HepG2 (cell line): Measurements from ENCODE around the gene POGLUT3. TPM values are rescaled to one million over a fixed set of nuclear protein-coding genes. Genes with fewer than 3 reads are reported as not detected.

Experiments used
- MED1 ChIP-seq: sonication (generic); formaldehyde crosslinking; IDR thresholded peaks from 2 replicates; pipeline ENCODE4 v1.4.0; 2020; ENCODE audit warnings: missing genetic modification reagents
- MIER3 ChIP-seq: IDR thresholded peaks from 2 replicates; pipeline ENCODE4 v1.6.1; 2016; ENCODE audit warnings: missing compliant biosample characterization, borderline replicate concordance
- PATZ1 ChIP-seq: sonication (generic); formaldehyde crosslinking; IDR thresholded peaks from 2 replicates; pipeline ENCODE4 v1.4.0; 2020; ENCODE audit warnings: missing genetic modification reagents
- RBM22 ChIP-seq: fragments of 200-400 bp; formaldehyde crosslinking; optimal IDR thresholded peaks from 2 replicates; pipeline ENCODE3; 2017; ENCODE audit warnings: mild to moderate bottlenecking, low read length, moderate library complexity
- SAFB2 ChIP-seq: sonication (generic); formaldehyde crosslinking; IDR thresholded peaks from 2 replicates; pipeline ENCODE4 v1.5.1; 2020; ENCODE audit warnings: missing genetic modification reagents, low read depth, mild to moderate bottlenecking, borderline replicate concordance
- TEAD3 ChIP-seq: optimal IDR thresholded peaks from 2 replicates; pipeline ENCODE3; 2016; ENCODE audit warnings: borderline replicate concordance
- THAP9 ChIP-seq: sonication (generic); formaldehyde crosslinking; IDR thresholded peaks from 2 replicates; pipeline ENCODE4; 2020; ENCODE audit warnings: missing genetic modification reagents, mild to moderate bottlenecking, borderline replicate concordance
- ZBTB20 ChIP-seq: sonication (generic); formaldehyde crosslinking; IDR thresholded peaks from 2 replicates; pipeline ENCODE4 v1.8.1; 2023; ENCODE audit warnings: missing genetic modification reagents, low read depth, mild to moderate bottlenecking, borderline replicate concordance
- ZNF549 ChIP-seq: sonication (generic); formaldehyde crosslinking; IDR thresholded peaks from 2 replicates; pipeline ENCODE4 v1.5.0; 2020; ENCODE audit warnings: missing genetic modification reagents
- ZNF563 ChIP-seq: sonication (generic); formaldehyde crosslinking; IDR thresholded peaks from 2 replicates; pipeline ENCODE4 v1.8.0; 2022; ENCODE audit warnings: mild to moderate bottlenecking, moderate library complexity, missing genetic modification reagents
- polyA plus RNA-seq, 8 experiments: library from polyadenylated mRNA; depleted of rRNA in 3 of 8; stranded (reverse) in 7 of 8; unstranded in 1 of 8; fragments of >200 nt; fragmentation: Illumina TruSeq in 4 of 8; extraction: Trizol in 4 of 8; gene quantifications; 2 replicates each; pipeline versions ENCODE4 v1.2.1 to v1.2.3, GENCODE V29; 2011 to 2016; ENCODE audit warnings: low read depth in 4 of 8, missing spikeins in 1 of 8, mixed read lengths in 1 of 8; ENCODE audit not compliant: insufficient read depth in 1 of 8
- total RNA-seq, 5 experiments: library from RNA; depleted of rRNA; stranded (reverse); fragments of >200 nt; fragmentation: Illumina TruSeq; extraction: Trizol; gene quantifications; 2 replicates each; pipeline ENCODE4 v1.2.3, GENCODE V29; 2016; ENCODE audit warnings: low read depth in 1 of 5
- TF ChIP-seq, protein P1 (sequence below): sonication (generic); formaldehyde crosslinking; IDR thresholded peaks from 2 replicates; pipeline ENCODE4 v1.4.0; 2020; ENCODE audit warnings: missing genetic modification reagents; ENCODE audit errors: not compliant biosample characterization
- TF ChIP-seq, protein P2 (sequence below): sonication (generic); formaldehyde crosslinking; IDR thresholded peaks from 2 replicates; pipeline ENCODE4 v1.5.1; 2020; ENCODE audit warnings: missing genetic modification reagents, mild to moderate bottlenecking, borderline replicate concordance

Gene POGLUT3
- total and polyA plus RNA-seq, 2 of the 13 experiments (the other 11 are each of a cell fraction or from before 2014, with no cell fraction given) = 14.3 to 22.0 TPM

DNA sequence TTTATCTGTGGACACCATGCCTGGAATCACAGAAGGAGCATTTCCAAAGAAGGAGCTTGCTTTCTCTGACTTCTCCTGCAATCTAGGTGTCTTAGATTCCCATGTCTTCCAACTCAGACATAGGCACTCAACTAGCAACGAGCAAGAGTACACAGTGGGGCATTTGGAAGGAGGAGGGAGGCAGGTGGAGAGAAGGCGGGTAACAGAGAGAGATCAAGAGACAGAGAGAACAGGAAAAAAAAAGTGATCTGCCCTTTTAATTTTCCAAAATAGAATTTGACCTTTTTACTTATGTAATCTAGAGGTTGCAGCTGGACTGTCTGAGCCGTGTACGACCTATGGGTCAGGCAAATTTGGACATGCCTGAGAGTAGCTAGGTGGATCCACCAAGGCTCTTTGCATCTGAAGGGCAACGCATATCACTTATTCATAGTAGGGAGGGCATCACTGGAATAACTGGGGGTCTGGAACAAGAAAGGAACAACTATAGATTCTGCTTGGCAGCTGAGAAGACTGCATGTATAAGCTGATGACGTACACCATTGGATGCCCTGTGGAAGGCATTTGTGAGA lies 37.3 kb upstream of the POGLUT3 start (continued):
- no peak for TF ChIP-seq THAP9 (CRISPR knock-in tag)
- TF ChIP-seq TEAD3 (CRISPR knock-in tag) = no peak
- TF ChIP-seq, protein P1, sequence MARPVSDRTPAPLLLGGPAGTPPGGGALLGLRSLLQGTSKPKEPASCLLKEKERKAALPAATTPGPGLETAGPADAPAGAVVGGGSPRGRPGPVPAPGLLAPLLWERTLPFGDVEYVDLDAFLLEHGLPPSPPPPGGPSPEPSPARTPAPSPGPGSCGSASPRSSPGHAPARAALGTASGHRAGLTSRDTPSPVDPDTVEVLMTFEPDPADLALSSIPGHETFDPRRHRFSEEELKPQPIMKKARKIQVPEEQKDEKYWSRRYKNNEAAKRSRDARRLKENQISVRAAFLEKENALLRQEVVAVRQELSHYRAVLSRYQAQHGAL (CRISPR knock-in tag) = no peak
- no peak for TF ChIP-seq MIER3 (CRISPR knock-in tag)
- TF ChIP-seq, protein P2, sequence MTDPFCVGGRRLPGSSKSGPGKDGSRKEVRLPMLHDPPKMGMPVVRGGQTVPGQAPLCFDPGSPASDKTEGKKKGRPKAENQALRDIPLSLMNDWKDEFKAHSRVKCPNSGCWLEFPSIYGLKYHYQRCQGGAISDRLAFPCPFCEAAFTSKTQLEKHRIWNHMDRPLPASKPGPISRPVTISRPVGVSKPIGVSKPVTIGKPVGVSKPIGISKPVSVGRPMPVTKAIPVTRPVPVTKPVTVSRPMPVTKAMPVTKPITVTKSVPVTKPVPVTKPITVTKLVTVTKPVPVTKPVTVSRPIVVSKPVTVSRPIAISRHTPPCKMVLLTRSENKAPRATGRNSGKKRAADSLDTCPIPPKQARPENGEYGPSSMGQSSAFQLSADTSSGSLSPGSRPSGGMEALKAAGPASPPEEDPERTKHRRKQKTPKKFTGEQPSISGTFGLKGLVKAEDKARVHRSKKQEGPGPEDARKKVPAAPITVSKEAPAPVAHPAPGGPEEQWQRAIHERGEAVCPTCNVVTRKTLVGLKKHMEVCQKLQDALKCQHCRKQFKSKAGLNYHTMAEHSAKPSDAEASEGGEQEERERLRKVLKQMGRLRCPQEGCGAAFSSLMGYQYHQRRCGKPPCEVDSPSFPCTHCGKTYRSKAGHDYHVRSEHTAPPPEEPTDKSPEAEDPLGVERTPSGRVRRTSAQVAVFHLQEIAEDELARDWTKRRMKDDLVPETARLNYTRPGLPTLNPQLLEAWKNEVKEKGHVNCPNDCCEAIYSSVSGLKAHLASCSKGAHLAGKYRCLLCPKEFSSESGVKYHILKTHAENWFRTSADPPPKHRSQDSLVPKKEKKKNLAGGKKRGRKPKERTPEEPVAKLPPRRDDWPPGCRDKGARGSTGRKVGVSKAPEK (CRISPR knock-in tag) = no peak
- TF ChIP-seq ZNF549 (CRISPR knock-in tag) = no peak
- no peak for TF ChIP-seq SAFB2 (CRISPR knock-in tag)
- no peak for TF ChIP-seq ZBTB20 (CRISPR knock-in tag)
- TF ChIP-seq PATZ1 (CRISPR knock-in tag) = no peak
- TF ChIP-seq ZNF563 (CRISPR knock-in tag) = no peak
- TF ChIP-seq RBM22 = no peak
- TF ChIP-seq MED1 (CRISPR knock-in tag) = no peak
